Measurements from ENCODE around the gene SEPTIN12. TPM values are rescaled to one million over a fixed set of nuclear protein-coding genes. Genes with fewer than 3 reads are reported as not detected.

SEPTIN12 gene
- total and polyA plus RNA-seq, 2 donors (not counting 3 experiments of a cell fraction or from before 2014, with no cell fraction given), result not detected

DNA sequence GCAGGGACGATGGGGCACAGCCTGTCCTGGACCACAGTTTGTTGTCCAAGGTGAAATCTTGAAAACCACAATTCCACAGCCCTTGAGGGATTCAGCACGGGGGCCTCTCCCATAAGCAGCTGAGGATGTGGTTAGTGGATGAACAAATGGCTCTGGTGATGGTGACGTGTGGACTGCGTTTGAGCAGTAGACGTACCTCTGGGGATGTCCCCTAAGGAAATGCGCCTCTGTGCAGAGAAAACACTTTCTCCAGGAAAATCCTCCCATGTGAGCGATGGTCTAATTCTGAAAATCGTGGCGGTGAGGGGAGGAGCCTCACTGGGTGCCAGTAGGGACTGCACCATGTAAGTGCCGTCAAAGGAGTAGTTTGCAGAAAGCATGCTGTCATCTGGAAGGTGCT, 2.7 kb upstream of the SEPTIN12 start:
- Histone ChIP-seq H3K9me3 (replicated peaks; ENCODE audit: control insufficient read depth, insufficient read depth, low read length) (no peaks in the 10 kb centered on the region), H3K36me3 (ENCODE audit: control insufficient read depth in 2 of 2, extremely low read depth in 1 of 2, insufficient read depth in 2 of 2, low read length in 2 of 2) (no peaks in the 10 kb centered on the region), H3K4me1 (ENCODE audit: control insufficient read depth, extremely low read depth, insufficient read depth, low read length) (no peaks in the 10 kb centered on the region), H3K4me2 (ENCODE audit: insufficient read depth, low read length) (no peak overlapping the region), H4K20me1 (replicated peaks; ENCODE audit: control insufficient read depth, extremely low read depth, insufficient read depth, low read length) (no peaks in the 10 kb centered on the region), H3K79me2 (ENCODE audit: control insufficient read depth, insufficient read depth, low read length) (no peaks in the 10 kb centered on the region), H3K9me1 (replicated peaks; ENCODE audit: control insufficient read depth, extremely low read depth, insufficient read depth, low read length) (no peaks in the 10 kb centered on the region), H2AFZ (ENCODE audit: low read depth, low read length) (no peak overlapping the region), H3K27me3 (ENCODE audit: control insufficient read depth in 2 of 2, insufficient read depth in 2 of 2, low read length in 2 of 2) (no peaks in the 10 kb centered on the region), H3K4me3 (replicated peaks in 1 of 3; ENCODE audit: insufficient read depth in 1 of 3, low read depth in 1 of 3, low read length in 3 of 3) (no peak overlapping the region), H3K27ac (ENCODE audit: insufficient read depth, low read depth, low read length) (no peak overlapping the region), H3K9ac (replicated peaks; ENCODE audit: extremely low read depth, insufficient read depth, low read length) (no peak overlapping the region)
- FAIRE-seq (no peak), DNase-seq (ENCODE audit: low read depth, low spot score) (no peak)
- dilution Hi-C loops (cut with MboI; ENCODE audit: extremely low pct_ligation_motif_present, low sequenced_read_pairs) (no loop called here), intact Hi-C loops (cut with micrococcal nuclease) (no loop called here)
- ChIA-PET POLR2A (no interaction called here), CTCF (no interaction called here)
- TF ChIP-seq EZH2 (IDR thresholded peaks at IDR 0.05; ENCODE audit: borderline replicate concordance, low read depth, low read length, severe bottlenecking) (no peak), POLR2AphosphoS5 (IDR thresholded peaks at IDR 0.05; ENCODE audit: insufficient read depth, low read depth, low read length) (no peak), GATA2 (IDR thresholded peaks at IDR 0.05; ENCODE audit: insufficient read depth, insufficient read length, low read depth, low read length) (no peak), MYC (IDR thresholded peaks at IDR 0.05; ENCODE audit: low read depth, low read length) (no peak), JUN (IDR thresholded peaks at IDR 0.05; ENCODE audit: borderline replicate concordance, insufficient read depth, insufficient read length, low read depth) (no peak), POLR2A (IDR thresholded peaks at IDR 0.05; ENCODE audit: low read depth, low read length) (no peak), FOS (IDR thresholded peaks at IDR 0.05; ENCODE audit: borderline replicate concordance, insufficient read depth, low read length) (no peak)
- TF ChIP-seq, protein P1, sequence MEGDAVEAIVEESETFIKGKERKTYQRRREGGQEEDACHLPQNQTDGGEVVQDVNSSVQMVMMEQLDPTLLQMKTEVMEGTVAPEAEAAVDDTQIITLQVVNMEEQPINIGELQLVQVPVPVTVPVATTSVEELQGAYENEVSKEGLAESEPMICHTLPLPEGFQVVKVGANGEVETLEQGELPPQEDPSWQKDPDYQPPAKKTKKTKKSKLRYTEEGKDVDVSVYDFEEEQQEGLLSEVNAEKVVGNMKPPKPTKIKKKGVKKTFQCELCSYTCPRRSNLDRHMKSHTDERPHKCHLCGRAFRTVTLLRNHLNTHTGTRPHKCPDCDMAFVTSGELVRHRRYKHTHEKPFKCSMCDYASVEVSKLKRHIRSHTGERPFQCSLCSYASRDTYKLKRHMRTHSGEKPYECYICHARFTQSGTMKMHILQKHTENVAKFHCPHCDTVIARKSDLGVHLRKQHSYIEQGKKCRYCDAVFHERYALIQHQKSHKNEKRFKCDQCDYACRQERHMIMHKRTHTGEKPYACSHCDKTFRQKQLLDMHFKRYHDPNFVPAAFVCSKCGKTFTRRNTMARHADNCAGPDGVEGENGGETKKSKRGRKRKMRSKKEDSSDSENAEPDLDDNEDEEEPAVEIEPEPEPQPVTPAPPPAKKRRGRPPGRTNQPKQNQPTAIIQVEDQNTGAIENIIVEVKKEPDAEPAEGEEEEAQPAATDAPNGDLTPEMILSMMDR (IDR thresholded peaks at IDR 0.05; ENCODE audit: extremely low read depth in 1 of 2, insufficient read depth in 1 of 2, low read depth in 1 of 2, low read length in 2 of 2), result no peak
- TF ChIP-seq, protein P2, sequence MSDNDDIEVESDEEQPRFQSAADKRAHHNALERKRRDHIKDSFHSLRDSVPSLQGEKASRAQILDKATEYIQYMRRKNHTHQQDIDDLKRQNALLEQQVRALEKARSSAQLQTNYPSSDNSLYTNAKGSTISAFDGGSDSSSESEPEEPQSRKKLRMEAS (IDR thresholded peaks at IDR 0.05; ENCODE audit: insufficient read depth, insufficient read length), result no peak
- no TSS peak for BruUV-seq (replicated peaks)

All from endothelial cell of umbilical vein (primary cell).